ENCODE results near the gene TMEM214. TPM values are rescaled to one million over a fixed set of nuclear protein-coding genes. Genes with fewer than 3 reads are reported as not detected.

Gene TMEM214
- total and polyA plus RNA-seq, 2 experiments from 2014 or later = 74.9 to 75.7 TPM

DNA sequence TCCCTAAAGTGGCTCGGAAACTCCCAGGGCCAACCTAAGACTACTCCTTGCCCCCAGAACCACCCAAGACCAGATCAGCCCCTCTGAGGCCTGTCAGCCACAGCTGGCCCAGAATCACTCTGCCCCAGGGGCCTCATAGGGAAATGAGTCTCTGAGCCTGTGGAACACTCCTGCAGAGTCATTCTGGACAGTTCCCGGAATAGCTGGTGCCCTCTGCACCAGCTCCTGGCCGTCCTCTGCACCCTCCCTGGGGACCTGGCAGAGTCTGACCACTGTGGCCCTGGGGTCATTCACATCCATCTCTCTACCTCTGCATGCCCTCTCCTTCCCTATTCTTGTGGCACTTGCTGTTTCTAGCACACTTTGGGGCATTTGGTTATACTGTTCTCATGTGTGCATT lies 14.6 kb upstream of the TMEM214 start:
- in situ Hi-C loops (cut with MboI) = loop anchor here (10.0 kb wide), 1 partner anchor 53 kb away; no protein-coding TSS in a partner anchor
- no peak overlapping the region for H2AFZ ChIP-seq
- no peaks in the 10 kb centered on the region for H3K36me3 ChIP-seq (ENCODE audit: low read depth)
- no peak overlapping the region for H3K4me2 ChIP-seq (ENCODE audit: unreplicated experiment)
- H3F3A ChIP-seq (ENCODE audit: insufficient read depth) = peaks cover 18% of the 10 kb centered on the region
- no peaks in the 10 kb centered on the region for H3K79me2 ChIP-seq (ENCODE audit: insufficient read depth)
- H3K4me3 ChIP-seq = no peak overlapping the region
- no peaks in the 10 kb centered on the region for H3K9me2 ChIP-seq (ENCODE audit: insufficient read depth)
- DNase-seq = no peak
- no peaks in the 10 kb centered on the region for H3K9me3 ChIP-seq (ENCODE audit: low read depth)
- H3K4me1 ChIP-seq (ENCODE audit: insufficient read depth) = peaks cover 28% of the 10 kb centered on the region
- 73 to 85% methylated on average over 3 of the region's 3 CpGs for WGBS, 2 experiments (ENCODE audit: low coverage in 1 of 2, low lambda C conversion rate in 2 of 2, missing lambda C conversion rate in 2 of 2)
- no peak for TF ChIP-seq EZH2phosphoT487 (IDR thresholded peaks at IDR 0.05; ENCODE audit: insufficient read depth, low read depth)
- TF ChIP-seq EZH2 (IDR thresholded peaks at IDR 0.05; ENCODE audit: insufficient read depth, poor library complexity, severe bottlenecking) = no peak
- no peak overlapping the region for H3K9ac ChIP-seq
- H3K27ac ChIP-seq = no peak overlapping the region
- H3K27me3 ChIP-seq (replicated peaks; ENCODE audit: insufficient read depth) = no peaks in the 10 kb centered on the region
- H4K20me1 ChIP-seq (ENCODE audit: insufficient read depth) = no peaks in the 10 kb centered on the region

DNA sequence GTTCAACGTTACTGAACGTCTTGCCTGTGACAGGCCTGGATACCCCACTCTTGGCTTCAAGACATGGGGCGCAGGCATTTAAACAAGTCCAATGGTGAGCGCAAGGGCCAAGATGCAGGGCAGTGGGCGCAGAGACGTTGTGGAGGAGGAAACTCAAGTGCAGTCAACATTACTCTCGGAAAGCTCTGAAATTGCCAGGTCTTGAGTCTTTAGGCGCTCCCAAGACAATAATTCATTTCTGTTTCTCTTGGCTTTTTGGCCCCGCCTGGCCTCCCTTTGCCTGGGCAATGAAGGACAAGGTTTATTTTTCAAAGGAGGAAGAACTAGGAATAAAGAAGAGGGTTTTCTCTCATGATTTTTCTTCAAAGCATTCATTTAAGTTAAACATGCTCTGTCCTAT lies 13.3 kb upstream of the TMEM214 start:
- H3K9me2 ChIP-seq (ENCODE audit: insufficient read depth) = no peaks in the 10 kb centered on the region
- H3K79me2 ChIP-seq (ENCODE audit: insufficient read depth) = no peaks in the 10 kb centered on the region
- no peaks in the 10 kb centered on the region for H3K9me3 ChIP-seq (ENCODE audit: low read depth)
- no peak overlapping the region for H2AFZ ChIP-seq
- H3K27me3 ChIP-seq (replicated peaks; ENCODE audit: insufficient read depth) = no peaks in the 10 kb centered on the region
- WGBS, 2 experiments (ENCODE audit: low coverage in 1 of 2, low lambda C conversion rate in 2 of 2, missing lambda C conversion rate in 2 of 2) = 90 to 95% methylated on average over 8 to 9 of the region's 9 CpGs
- no peaks in the 10 kb centered on the region for H3K36me3 ChIP-seq (ENCODE audit: low read depth)
- no peaks in the 10 kb centered on the region for H4K20me1 ChIP-seq (ENCODE audit: insufficient read depth)
- peaks cover 28% of the 10 kb centered on the region for H3K4me1 ChIP-seq (ENCODE audit: insufficient read depth)
- no peak overlapping the region for H3K27ac ChIP-seq
- no peak overlapping the region for H3K4me3 ChIP-seq
- no peak overlapping the region for H3K4me2 ChIP-seq (ENCODE audit: unreplicated experiment)
- in situ Hi-C loops (cut with MboI) = loop anchor here (10.0 kb wide), 1 partner anchor 55 kb away; no protein-coding TSS in a partner anchor
- TF ChIP-seq EZH2 (IDR thresholded peaks at IDR 0.05; ENCODE audit: insufficient read depth, poor library complexity, severe bottlenecking) (no peak), EZH2phosphoT487 (IDR thresholded peaks at IDR 0.05; ENCODE audit: insufficient read depth, low read depth) (no peak)
- peaks cover 18% of the 10 kb centered on the region for H3F3A ChIP-seq (ENCODE audit: insufficient read depth)
- H3K9ac ChIP-seq = no peak overlapping the region
- no peak for DNase-seq

DNA sequence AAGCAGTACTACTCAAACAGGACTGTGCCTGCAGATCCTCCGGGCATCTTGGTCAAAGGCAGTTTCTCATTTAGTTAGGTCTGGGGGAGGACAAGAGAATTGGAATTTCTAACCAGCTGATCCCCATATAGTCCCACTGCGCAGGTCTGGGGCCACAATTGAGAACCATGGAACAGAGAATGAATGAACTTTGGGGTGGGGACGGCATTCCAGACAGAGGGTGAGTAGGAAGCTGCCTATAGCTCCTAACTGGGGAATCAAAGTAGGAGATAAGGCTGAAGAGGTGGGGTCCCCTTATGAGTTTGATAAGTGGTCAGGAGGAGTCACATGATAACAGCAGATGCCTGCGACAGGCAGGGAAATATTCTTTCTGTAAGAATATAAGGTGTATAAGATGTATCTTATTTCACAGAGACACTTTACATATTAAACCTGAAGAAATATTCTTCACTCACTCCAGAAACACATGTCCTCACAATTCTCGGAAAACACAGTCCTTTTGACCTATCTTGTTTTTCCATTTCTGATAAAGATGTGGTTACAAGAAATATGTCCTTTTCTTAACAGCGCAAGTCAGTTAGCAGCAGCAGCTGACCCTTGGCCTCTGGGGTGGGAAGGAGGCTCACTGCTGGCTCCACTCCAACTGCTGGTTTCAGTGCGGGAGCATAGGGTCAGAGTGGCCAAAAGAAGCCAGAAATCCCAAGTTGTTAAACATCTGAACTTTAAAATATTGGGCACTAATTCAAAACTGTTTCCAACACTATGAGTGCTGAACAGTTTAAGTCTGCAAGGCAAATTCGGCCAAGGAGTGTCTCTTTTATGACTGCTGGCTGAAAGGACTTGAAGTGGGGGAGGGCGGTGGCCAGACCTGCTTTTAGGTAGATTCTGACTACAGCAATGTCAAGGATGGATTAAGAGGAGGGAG lies 12.6 kb upstream of the TMEM214 start:
- WGBS, 2 experiments (ENCODE audit: low coverage in 1 of 2, low lambda C conversion rate in 2 of 2, missing lambda C conversion rate in 2 of 2) = 70 to 72% methylated on average over 9 of the region's 9 CpGs
- Histone ChIP-seq H3K9me3 (ENCODE audit: low read depth) (no peaks in the 10 kb centered on the region), H3K4me3 (no peak overlapping the region), H3K9me2 (ENCODE audit: insufficient read depth) (no peaks in the 10 kb centered on the region), H3K4me1 (ENCODE audit: insufficient read depth) (peaks cover 25% of the 10 kb centered on the region), H3K27me3 (replicated peaks; ENCODE audit: insufficient read depth) (no peaks in the 10 kb centered on the region), H3F3A (ENCODE audit: insufficient read depth) (peaks cover 18% of the 10 kb centered on the region), H3K79me2 (ENCODE audit: insufficient read depth) (no peaks in the 10 kb centered on the region), H2AFZ (no peak overlapping the region), H3K9ac (no peak overlapping the region), H4K20me1 (ENCODE audit: insufficient read depth) (no peaks in the 10 kb centered on the region), H3K4me2 (ENCODE audit: unreplicated experiment) (no peak overlapping the region), H3K36me3 (ENCODE audit: low read depth) (no peaks in the 10 kb centered on the region), H3K27ac (no peak overlapping the region)
- TF ChIP-seq EZH2 (IDR thresholded peaks at IDR 0.05; ENCODE audit: insufficient read depth, poor library complexity, severe bottlenecking) = no peak
- TF ChIP-seq EZH2phosphoT487 (IDR thresholded peaks at IDR 0.05; ENCODE audit: insufficient read depth, low read depth) = no peak
- in situ Hi-C loops (cut with MboI) = loop anchor here (10.0 kb wide), 1 partner anchor 55 kb away; no protein-coding TSS in a partner anchor
- DNase-seq = no peak

DNA sequence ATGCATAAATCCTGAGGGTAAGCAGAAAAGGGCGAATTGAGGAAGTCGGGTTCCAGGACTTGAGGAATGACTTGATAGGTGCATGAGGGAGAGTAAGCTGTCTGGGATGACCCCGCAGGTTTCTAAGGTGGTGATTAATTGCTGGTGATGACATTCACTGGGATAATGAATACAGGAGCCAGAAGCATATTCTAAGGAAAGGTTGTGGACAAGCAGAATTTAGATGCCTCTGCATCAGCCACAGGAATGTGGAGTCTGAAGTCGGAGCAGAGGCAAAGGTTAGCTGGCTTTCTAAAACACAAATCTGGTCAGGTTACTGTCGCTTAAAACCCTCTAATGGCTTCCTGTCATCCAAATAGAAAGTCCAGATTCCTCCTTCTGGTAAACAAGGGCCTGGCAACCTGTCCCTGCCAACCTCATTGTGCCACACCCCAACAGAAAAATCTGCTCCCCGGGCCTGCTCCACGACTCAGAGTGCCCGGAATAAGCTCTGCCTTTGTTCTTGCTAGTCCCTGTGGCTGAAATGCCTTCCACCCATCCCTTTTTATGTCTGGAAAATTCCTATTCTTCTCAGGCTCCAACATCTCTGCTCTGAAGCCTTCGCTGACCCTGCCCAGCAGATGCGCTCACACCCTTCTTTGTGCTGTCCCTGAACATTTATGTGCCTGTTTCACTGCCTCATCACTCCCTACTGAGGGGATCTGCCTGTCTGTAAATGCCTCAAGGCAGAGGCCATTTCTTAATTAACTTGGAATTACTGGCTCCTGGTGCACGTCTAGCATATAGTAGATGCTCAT lies 11.3 kb upstream of the TMEM214 start:
- in situ Hi-C loops (cut with MboI) = no loop called here
- H3K9me2 ChIP-seq (ENCODE audit: insufficient read depth) = no peaks in the 10 kb centered on the region
- no peak overlapping the region for H3K4me3 ChIP-seq
- H3K4me1 ChIP-seq (ENCODE audit: insufficient read depth) = peaks cover 13% of the 10 kb centered on the region
- no peaks in the 10 kb centered on the region for H3K36me3 ChIP-seq (ENCODE audit: low read depth)
- no peak overlapping the region for H3K27ac ChIP-seq
- no peak overlapping the region for H2AFZ ChIP-seq
- H3F3A ChIP-seq (ENCODE audit: insufficient read depth) = peaks cover 9% of the 10 kb centered on the region
- no peaks in the 10 kb centered on the region for H4K20me1 ChIP-seq (ENCODE audit: insufficient read depth)
- no peaks in the 10 kb centered on the region for H3K9me3 ChIP-seq (ENCODE audit: low read depth)
- no peak overlapping the region for H3K4me2 ChIP-seq (ENCODE audit: unreplicated experiment)
- H3K9ac ChIP-seq = no peak overlapping the region
- 50 to 51% methylated on average over 11 of the region's 11 CpGs for WGBS, 2 experiments (ENCODE audit: low coverage in 1 of 2, low lambda C conversion rate in 2 of 2, missing lambda C conversion rate in 2 of 2)
- no peaks in the 10 kb centered on the region for H3K27me3 ChIP-seq (replicated peaks; ENCODE audit: insufficient read depth)
- peak; percentile 42 for DNase-seq
- TF ChIP-seq EZH2phosphoT487 (IDR thresholded peaks at IDR 0.05; ENCODE audit: insufficient read depth, low read depth) (no peak), EZH2 (IDR thresholded peaks at IDR 0.05; ENCODE audit: insufficient read depth, poor library complexity, severe bottlenecking) (no peak)
- H3K79me2 ChIP-seq (ENCODE audit: insufficient read depth) = no peaks in the 10 kb centered on the region
